Transverse colon (tissue), 4 donors: Measurements from ENCODE around the gene CHSY1. TPM values are rescaled to one million over a fixed set of nuclear protein-coding genes. Genes with fewer than 3 reads are reported as not detected.
A peak's percentile ranks its signal among the peaks of the same experiment; 100 is the strongest.

Experiments
- DNase-seq: peaks from one replicate; pipeline ENCODE4 v3.0.0-alpha.2; 2019
- H3K27ac ChIP-seq, 4 donors: fragments of 200-600 bp; sonication (generic); 2 replicates each; pipeline ENCODE4 v1.5.1; 2016 to 2018; ENCODE audit warnings: inconsistent platforms in 4 of 4
- H3K27me3 ChIP-seq: fragments of 200-600 bp; sonication (generic); 2 replicates; pipeline ENCODE4 v1.5.1; 2017; ENCODE audit warnings: inconsistent platforms
- H3K36me3 ChIP-seq, 4 donors: fragments of 200-600 bp; sonication (generic); 2 replicates each; pipeline ENCODE4 v1.5.1; 2017 to 2019; ENCODE audit warnings: inconsistent platforms in 4 of 4
- H3K4me1 ChIP-seq, 4 donors: fragments of 200-600 bp; sonication (generic); 2 replicates each; pipeline ENCODE4 v1.5.1; 2017 to 2020; ENCODE audit warnings: inconsistent platforms in 4 of 4
- H3K4me3 ChIP-seq, 4 donors: fragments of 200-600 bp; sonication (generic); 1 replicate in 1 of 4; 2 replicates in 3 of 4; pipeline versions ENCODE4 v1.5.1 to v1.6.1; 2017 to 2019; ENCODE audit warnings: inconsistent platforms in 4 of 4
- H3K9me3 ChIP-seq, 2 donors: fragments of 200-600 bp; sonication (generic); 2 replicates each; pipeline ENCODE4 v1.5.1; 2017 to 2019; ENCODE audit warnings: inconsistent platforms in 2 of 2
- EP300 ChIP-seq: sonication (generic); formaldehyde crosslinking; IDR thresholded peaks from one replicate; pipeline ENCODE4 v1.6.1; 2017; ENCODE audit warnings: antibody characterized with exemption, low read depth
- POLR2A ChIP-seq: fragments of 450-650 bp; IDR thresholded peaks from one replicate; pipeline ENCODE4 v1.6.1; 2016; ENCODE audit warnings: antibody characterized with exemption, mild to moderate bottlenecking, moderate library complexity
- POLR2AphosphoS5 ChIP-seq, 3 donors: sonication (generic); formaldehyde crosslinking; IDR thresholded peaks; one replicate each; pipeline ENCODE4 v1.6.1; 2016; ENCODE audit warnings: antibody characterized with exemption in 3 of 3
- WGBS, 2 donors: methylation state at CpG; one replicate each; pipeline ENCODE4 v1.1.5; 2018; ENCODE audit warnings: low coverage in 1 of 2; 5-methylcytosine and 5-hydroxymethylcytosine counted together
- in situ Hi-C, 4 donors: fragments of 200-750 bp; cut with MboI; loops; one replicate each; pipeline versions ENCODE4 v1.15.0 to v1.15.1; 2017; ENCODE audit warnings: low sequenced_read_pairs in 3 of 4, low pct_ligation_motif_present in 1 of 4, low pct_unique_long_range_greater_than_20kb in 1 of 4
- intact Hi-C: fragments of 100-400 bp; cut with DNase I; formaldehyde crosslinking; loops from one replicate; pipeline ENCODE4 v1.15.1; 2023; ENCODE audit warnings: low total_unique reads
- total RNA-seq, 4 donors: library from RNA; depleted of rRNA; stranded (reverse); fragments of >200 nt; gene quantifications; one replicate each; pipeline ENCODE4 v1.1.0, GENCODE V29; 2016
- TF ChIP-seq, protein P1 (sequence below), 5 experiments: fragments of 200-600 bp in 3 of 5; fragments of 450-650 bp in 2 of 5; sonication (generic) in 3 of 5; IDR thresholded peaks; 1 replicate in 2 of 5; 2 replicates in 3 of 5; pipeline ENCODE4 v1.5.1; 2016 to 2017; ENCODE audit warnings: antibody characterized with exemption in 5 of 5, inconsistent platforms in 3 of 5, mild to moderate bottlenecking in 2 of 5, moderate library complexity in 1 of 5

CHSY1 gene
- total RNA-seq, 4 donors from 2014 or later, result 4.0 to 33.7 (median 11.8) TPM

DNA sequence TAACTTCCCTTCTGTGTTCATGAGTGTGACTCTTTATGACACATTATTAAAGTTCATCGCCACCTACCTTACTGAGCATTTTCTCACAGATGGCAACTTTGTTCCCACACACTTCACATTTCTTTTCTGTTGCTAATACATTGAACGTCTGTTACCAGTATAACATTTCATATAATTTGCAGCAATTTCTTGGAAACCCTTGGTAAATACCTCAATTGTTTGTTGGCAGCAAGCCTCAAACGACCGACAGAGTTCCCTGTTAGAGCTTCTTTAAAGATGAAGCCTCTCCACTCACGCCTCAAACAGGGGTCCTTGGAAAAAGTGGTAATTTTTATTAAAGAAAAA lies 3.2 kb upstream of the CHSY1 start:
- in situ Hi-C loops, result loop anchor here (5.0 to 25.0 kb wide), 6 partner anchors 163 to 618 kb away; partner anchors contain the start of gene LRRK1 (in 4 of the 4)

DNA sequence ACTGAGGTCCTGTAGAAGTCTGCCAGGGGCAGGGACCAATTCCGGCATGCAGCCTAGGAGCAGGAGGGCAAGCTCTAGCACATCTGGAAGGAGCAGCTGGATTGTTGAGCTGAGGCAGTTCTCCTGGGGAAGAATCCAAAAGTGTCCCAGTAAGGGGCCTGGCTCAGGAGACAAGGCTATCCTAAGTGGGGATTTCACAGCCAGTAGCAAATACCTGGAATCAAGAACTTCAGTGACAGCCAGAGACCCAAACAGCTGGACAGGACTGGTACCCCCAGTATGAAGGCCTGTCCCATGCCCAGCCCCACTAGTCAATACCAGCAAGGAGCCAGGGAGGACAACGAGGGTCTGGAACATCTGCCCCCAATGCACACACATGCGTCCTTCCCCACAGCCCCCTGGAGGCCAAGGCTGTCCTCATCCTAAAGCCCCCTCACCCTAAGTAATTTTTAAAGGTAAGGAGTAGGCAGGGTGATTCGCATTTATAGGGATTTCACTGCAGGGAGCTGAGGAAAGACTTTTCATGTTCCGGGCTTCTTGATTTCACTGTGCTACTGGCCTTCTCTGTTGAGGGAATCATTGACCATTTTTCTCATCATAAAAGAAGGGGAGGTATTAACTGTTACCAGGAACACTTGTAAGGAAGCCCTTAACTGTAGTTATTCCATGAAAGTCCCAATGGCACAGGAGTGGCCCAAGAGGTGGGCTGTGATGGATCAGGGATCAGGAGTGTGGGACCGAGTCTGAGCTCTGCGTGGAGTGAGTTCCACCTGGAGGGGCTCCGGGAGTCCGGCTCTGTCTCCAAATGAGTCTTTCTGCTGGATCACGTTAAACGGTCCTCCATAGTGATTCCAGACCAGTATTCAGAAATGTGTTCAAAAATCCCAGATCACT lies 2.6 kb upstream of the CHSY1 start:
- no peaks in the 10 kb centered on the region for H3K36me3 ChIP-seq
- H3K27ac ChIP-seq, result no peak overlapping the region
- WGBS, 2 donors, result 88 to 100% methylated on average over 1 to 11 of the region's 11 CpGs
- no peaks in the 10 kb centered on the region for H3K9me3 ChIP-seq
- H3K4me1 ChIP-seq, result peaks cover 10 to 23% (median 18%) of the 10 kb centered on the region in 4 donors
- intact Hi-C loops, result loop anchor here (5.0 kb wide), 1 partner anchor 167 kb away; no protein-coding TSS in a partner anchor
- in situ Hi-C loops, result loop anchor here (5.0 to 25.0 kb wide), 6 partner anchors 162 to 617 kb away; partner anchors contain the start of gene LRRK1 (in 4 of the 4)
- no peaks in the 10 kb centered on the region for H3K27me3 ChIP-seq
- no peak for TF ChIP-seq EP300
- TF ChIP-seq, protein P1, sequence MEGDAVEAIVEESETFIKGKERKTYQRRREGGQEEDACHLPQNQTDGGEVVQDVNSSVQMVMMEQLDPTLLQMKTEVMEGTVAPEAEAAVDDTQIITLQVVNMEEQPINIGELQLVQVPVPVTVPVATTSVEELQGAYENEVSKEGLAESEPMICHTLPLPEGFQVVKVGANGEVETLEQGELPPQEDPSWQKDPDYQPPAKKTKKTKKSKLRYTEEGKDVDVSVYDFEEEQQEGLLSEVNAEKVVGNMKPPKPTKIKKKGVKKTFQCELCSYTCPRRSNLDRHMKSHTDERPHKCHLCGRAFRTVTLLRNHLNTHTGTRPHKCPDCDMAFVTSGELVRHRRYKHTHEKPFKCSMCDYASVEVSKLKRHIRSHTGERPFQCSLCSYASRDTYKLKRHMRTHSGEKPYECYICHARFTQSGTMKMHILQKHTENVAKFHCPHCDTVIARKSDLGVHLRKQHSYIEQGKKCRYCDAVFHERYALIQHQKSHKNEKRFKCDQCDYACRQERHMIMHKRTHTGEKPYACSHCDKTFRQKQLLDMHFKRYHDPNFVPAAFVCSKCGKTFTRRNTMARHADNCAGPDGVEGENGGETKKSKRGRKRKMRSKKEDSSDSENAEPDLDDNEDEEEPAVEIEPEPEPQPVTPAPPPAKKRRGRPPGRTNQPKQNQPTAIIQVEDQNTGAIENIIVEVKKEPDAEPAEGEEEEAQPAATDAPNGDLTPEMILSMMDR (IDR thresholded peaks at IDR 0.05), result no peak
- TF ChIP-seq POLR2A, result no peak
- no peak for TF ChIP-seq POLR2AphosphoS5 (IDR thresholded peaks at IDR 0.05)
- no peak for DNase-seq
- no peak overlapping the region for H3K4me3 ChIP-seq

More for the DNA sequence above, 3.2 kb upstream of the CHSY1 start:
- no peaks in the 10 kb centered on the region for H3K9me3 ChIP-seq
- no peak for TF ChIP-seq POLR2AphosphoS5 (IDR thresholded peaks at IDR 0.05)
- TF ChIP-seq, protein P1 (IDR thresholded peaks at IDR 0.05), result no peak
- no peak for TF ChIP-seq EP300
- TF ChIP-seq POLR2A, result no peak
- intact Hi-C loops, result loop anchor here (5.0 kb wide), 1 partner anchor 168 kb away; no protein-coding TSS in a partner anchor
- no peak overlapping the region for H3K27ac ChIP-seq
- no peak overlapping the region for H3K4me3 ChIP-seq
- H3K36me3 ChIP-seq, result no peaks in the 10 kb centered on the region
- H3K4me1 ChIP-seq, result peaks cover 6 to 17% (median 13%) of the 10 kb centered on the region in 4 donors
- no peak for DNase-seq
- no peaks in the 10 kb centered on the region for H3K27me3 ChIP-seq
- WGBS, 2 donors, result 71 to 73% methylated on average over 5 of the region's 5 CpGs

- DNase-seq, result no peak
- peak overlapping the region; percentile 92 to 96 (median 94) for H3K27ac ChIP-seq
- in situ Hi-C loops, result loop anchor here (10.0 to 25.0 kb wide), 4 partner anchors 168 to 616 kb away; partner anchors contain the start of gene LRRK1 (in 4 of the 4)
- no peaks in the 10 kb centered on the region for H3K9me3 ChIP-seq
- H3K27me3 ChIP-seq, result no peaks in the 10 kb centered on the region
- intact Hi-C loops, result no loop called here
- H3K36me3 ChIP-seq, result no peaks in the 10 kb centered on the region
- 25 to 50% methylated on average over 2 to 3 of the region's 3 CpGs for WGBS, 2 donors
- TF ChIP-seq POLR2A, result no peak
- TF ChIP-seq EP300, result no peak
- TF ChIP-seq POLR2AphosphoS5 (IDR thresholded peaks at IDR 0.05), result no peak
- TF ChIP-seq, protein P1 (IDR thresholded peaks at IDR 0.05), result no peak
- H3K4me1 ChIP-seq, result peaks cover 10 to 36% (median 24%) of the 10 kb centered on the region in 4 donors
- H3K4me3 ChIP-seq, result peak overlapping the region in 3 of 4 donors; percentile 76 to 97 (median 89)
Observed at GRCh38 chr15:101252836-101253235, 988 bp upstream of the CHSY1 start.
